HUES64 (cell line): ENCODE data around the gene FGF18.
"Not testable (repeated sequence)": the region's sequence is repeated elsewhere in the genome, so short reads cannot be mapped to it uniquely, and the experiment has no call there.

ENCODE experiments used
- H3K27ac ChIP-seq: 2 replicates; pipeline ENCODE4 v1.7.0; 2013; ENCODE audit warnings: low read depth, low read length, inconsistent platforms
- H3K27me3 ChIP-seq: 2 replicates; pipeline ENCODE4 v1.6.1; 2013; ENCODE audit warnings: mild to moderate bottlenecking, low read length; ENCODE audit not compliant: insufficient read depth
- H3K36me3 ChIP-seq: 2 replicates; pipeline ENCODE4 v1.6.1; 2013; ENCODE audit warnings: mild to moderate bottlenecking, low read length; ENCODE audit not compliant: insufficient read depth
- H3K4me1 ChIP-seq: 2 replicates; pipeline ENCODE4 v1.6.1; 2013; ENCODE audit warnings: mild to moderate bottlenecking, low read length, moderate library complexity; ENCODE audit not compliant: insufficient read depth
- H3K4me3 ChIP-seq: 2 replicates; pipeline ENCODE4 v1.5.1; 2013; ENCODE audit warnings: mild to moderate bottlenecking, low read length, moderate library complexity
- H3K9ac ChIP-seq: 2 replicates; pipeline ENCODE4 v1.6.1; 2013; ENCODE audit warnings: mild to moderate bottlenecking, low read depth, low read length
- H3K9me3 ChIP-seq: 2 replicates; pipeline ENCODE4 v1.6.1; 2013; ENCODE audit warnings: low read depth, low read length; ENCODE audit not compliant: insufficient read depth
- WGBS: fragments of 150-250, 120-280 bp; methylation state at CpG from one replicate; pipeline ENCODE4 v1.1.7; 2013; ENCODE audit warnings: missing lambda C conversion rate; 5-methylcytosine and 5-hydroxymethylcytosine counted together

The FGF18 gene

GRCh38 chr5:171387970-171388815, 31.3 kb upstream of the FGF18 start:
- Histone ChIP-seq H3K4me1 (peaks cover 23% of the 10 kb centered on the region), H3K27me3 (no peaks in the 10 kb centered on the region)
- WGBS, result under 1% methylated on average over 56 of the region's 56 CpGs

GRCh38 chr5:171388816-171389168, 30.7 kb upstream of the FGF18 start:
- H3K4me1 ChIP-seq, result peaks cover 26% of the 10 kb centered on the region
- 0% methylated on average over 14 of the region's 14 CpGs for WGBS
- no peaks in the 10 kb centered on the region for H3K9me3 ChIP-seq
- peak overlapping the region; percentile 90 for H3K27ac ChIP-seq
- peaks cover 53% of the 10 kb centered on the region for H3K36me3 ChIP-seq
- H3K9ac ChIP-seq, result peak overlapping the region; percentile 99
- no peaks in the 10 kb centered on the region for H3K27me3 ChIP-seq
- H3K4me3 ChIP-seq, result peak overlapping the region; percentile 94

More at GRCh38 chr5:171387970-171388815, 31.3 kb upstream of the FGF18 start:
- H3K4me3 ChIP-seq, result peak overlapping the region; percentile 94
- H3K27ac ChIP-seq, result peak overlapping the region; percentile 90
- H3K9me3 ChIP-seq, result no peaks in the 10 kb centered on the region
- peaks cover 47% of the 10 kb centered on the region for H3K36me3 ChIP-seq
- H3K9ac ChIP-seq, result peak overlapping the region; percentile 99

- Histone ChIP-seq H3K4me1 (peaks cover 26% of the 10 kb centered on the region), H3K9ac (peak overlapping the region; percentile 99), H3K9me3 (no peaks in the 10 kb centered on the region), H3K4me3 (peak overlapping the region; percentile 94), H3K27ac (no peak overlapping the region), H3K36me3 (peaks cover 76% of the 10 kb centered on the region), H3K27me3 (no peaks in the 10 kb centered on the region)
- WGBS, result 61% methylated on average over 8 of the region's 8 CpGs
These were observed 28.4 kb upstream of the FGF18 start for GRCh38 chr5:171390883-171391677.

GRCh38 chr5:171391996-171392577, 27.4 kb upstream of the FGF18 start:
- no peaks in the 10 kb centered on the region for H3K27me3 ChIP-seq
- H3K27ac ChIP-seq, result no peak overlapping the region
- H3K4me1 ChIP-seq, result peaks cover 29% of the 10 kb centered on the region
- H3K36me3 ChIP-seq, result peaks cover 86% of the 10 kb centered on the region
- peak overlapping the region; percentile 94 for H3K4me3 ChIP-seq
- no peak overlapping the region for H3K9ac ChIP-seq
- 86% methylated on average over 14 of the region's 14 CpGs for WGBS
- H3K9me3 ChIP-seq, result no peaks in the 10 kb centered on the region

GRCh38 chr5:171392585-171393159, 26.8 kb upstream of the FGF18 start:
- Histone ChIP-seq H3K4me3 (peak overlapping the region; percentile 94; the same call in 1 of the 2 replicates), H3K36me3 (peaks cover 92% of the 10 kb centered on the region), H3K9me3 (no peaks in the 10 kb centered on the region), H3K9ac (no peak overlapping the region), H3K27ac (no peak overlapping the region), H3K27me3 (no peaks in the 10 kb centered on the region), H3K4me1 (peaks cover 32% of the 10 kb centered on the region)
- WGBS, result 93% methylated on average over 4 of the region's 4 CpGs

GRCh38 chr5:171395042-171395441, 24.4 kb upstream of the FGF18 start:
- peaks cover 100% of the 10 kb centered on the region for H3K36me3 ChIP-seq
- WGBS, result 94% methylated on average over 7 of the region's 7 CpGs

GRCh38 chr5:171396583-171396982, 22.9 kb upstream of the FGF18 start:
- peaks cover 21% of the 10 kb centered on the region for H3K4me1 ChIP-seq
- H3K36me3 ChIP-seq, result peaks cover 100% of the 10 kb centered on the region
- WGBS, result 90% methylated on average over 11 of the region's 11 CpGs

More at GRCh38 chr5:171395042-171395441, 24.4 kb upstream of the FGF18 start:
- H3K27ac ChIP-seq, result no peak overlapping the region
- no peak overlapping the region for H3K9ac ChIP-seq
- H3K4me3 ChIP-seq, result no peak overlapping the region
- no peaks in the 10 kb centered on the region for H3K27me3 ChIP-seq
- H3K4me1 ChIP-seq, result peaks cover 32% of the 10 kb centered on the region
- no peaks in the 10 kb centered on the region for H3K9me3 ChIP-seq

GRCh38 chr5:171397190-171397589, 22.3 kb upstream of the FGF18 start:
- H3K9me3 ChIP-seq, result no peaks in the 10 kb centered on the region; the same call in 1 of the 2 replicates
- peak overlapping the region; percentile 6; the same call in 1 of the 2 replicates for H3K4me3 ChIP-seq
- no peak overlapping the region for H3K9ac ChIP-seq
- peaks cover 15% of the 10 kb centered on the region for H3K4me1 ChIP-seq
- no peak overlapping the region for H3K27ac ChIP-seq
- no peaks in the 10 kb centered on the region for H3K27me3 ChIP-seq
- WGBS, result 94% methylated on average over 1 of the region's 2 CpGs
- H3K36me3 ChIP-seq, result peaks cover 100% of the 10 kb centered on the region

More at GRCh38 chr5:171396583-171396982, 22.9 kb upstream of the FGF18 start:
- H3K4me3 ChIP-seq, H3K9me3 ChIP-seq, H3K27me3 ChIP-seq, H3K27ac ChIP-seq, H3K9ac ChIP-seq: not testable (repeated sequence)

GRCh38 chr5:171397599-171397998, 21.8 kb upstream of the FGF18 start:
- H3K9me3 ChIP-seq, result no peaks in the 10 kb centered on the region; the same call in 1 of the 2 replicates
- no peak overlapping the region for H3K27ac ChIP-seq
- H3K9ac ChIP-seq, result no peak overlapping the region
- H3K27me3 ChIP-seq, result no peaks in the 10 kb centered on the region
- peaks cover 98% of the 10 kb centered on the region for H3K36me3 ChIP-seq
- H3K4me3 ChIP-seq, result no peak overlapping the region
- peaks cover 14% of the 10 kb centered on the region; the same call in 1 of the 2 replicates for H3K4me1 ChIP-seq
- 96% methylated on average over 4 of the region's 4 CpGs for WGBS

GRCh38 chr5:171398660-171399059, 20.8 kb upstream of the FGF18 start:
- peaks cover 89% of the 10 kb centered on the region for H3K36me3 ChIP-seq
- H3K4me1 ChIP-seq, result not testable (repeated sequence)
- 97% methylated on average over 9 of the region's 9 CpGs for WGBS

More at GRCh38 chr5:171398660-171399059, 20.8 kb upstream of the FGF18 start:
- not testable (repeated sequence) for H3K9me3 ChIP-seq, H3K27ac ChIP-seq, H3K9ac ChIP-seq, H3K4me3 ChIP-seq, H3K27me3 ChIP-seq
